Astrocyte (in vitro differentiated cells and primary cell): ENCODE results near the gene VAV2. TPM values are rescaled to one million over a fixed set of nuclear protein-coding genes. Genes with fewer than 3 reads are reported as not detected.

Source experiments
- DNase-seq: peaks from one replicate; pipeline ENCODE4 v3.0.0-alpha.2; 2010; ENCODE audit warnings: low read depth
- FAIRE-seq: peaks from 2 replicates; lab custom pipeline; 2011; peaks lifted over from hg19 to GRCh38; lab: Jason Lieb, UNC
- H2AFZ ChIP-seq: 2 replicates; pipeline ENCODE4 v1.6.0; 2012; ENCODE audit warnings: low read depth, low read length, inconsistent platforms
- H3K27ac ChIP-seq: 2 replicates; pipeline ENCODE4 v1.5.1; 2011; ENCODE audit warnings: low read depth, low read length, inconsistent platforms
- H3K27me3 ChIP-seq: 2 replicates; pipeline ENCODE4 v1.6.0; 2011; ENCODE audit warnings: low read length, inconsistent platforms; ENCODE audit not compliant: insufficient read depth
- H3K36me3 ChIP-seq: 2 replicates; pipeline ENCODE4 v1.5.1; 2011; ENCODE audit warnings: low read length, inconsistent platforms; ENCODE audit not compliant: insufficient read depth
- H3K4me1 ChIP-seq: 2 replicates; pipeline ENCODE4 v1.5.1; 2011; ENCODE audit warnings: low read length, inconsistent platforms; ENCODE audit not compliant: insufficient read depth
- H3K4me2 ChIP-seq: 2 replicates; pipeline ENCODE4 v1.6.0; 2012; ENCODE audit warnings: low read length, inconsistent platforms
- H3K4me3 ChIP-seq: 2 replicates; pipeline ENCODE4 v1.5.1; 2011; ENCODE audit warnings: low read depth, mild to moderate bottlenecking, low read length, inconsistent platforms; ENCODE audit not compliant: insufficient read depth
- H3K79me2 ChIP-seq: 2 replicates; pipeline ENCODE4 v1.6.0; 2012; ENCODE audit warnings: mild to moderate bottlenecking, low read length, inconsistent platforms; ENCODE audit not compliant: insufficient read depth
- H3K9ac ChIP-seq: 2 replicates; pipeline ENCODE4 v1.6.0; 2012; ENCODE audit warnings: mild to moderate bottlenecking, low read length, inconsistent platforms
- H3K9me3 ChIP-seq: 2 replicates; pipeline ENCODE4 v1.5.1; 2012; ENCODE audit warnings: low read depth, mild to moderate bottlenecking, low read length, inconsistent platforms; ENCODE audit not compliant: insufficient read depth
- H4K20me1 ChIP-seq: 2 replicates; pipeline ENCODE4 v1.6.0; 2012; ENCODE audit warnings: low read length, inconsistent platforms; ENCODE audit not compliant: insufficient read depth
- H3K27ac Mint-ChIP-seq: one replicate; pipeline ENCODE4 v1.8.0; 2021; ENCODE audit warnings: mild to moderate bottlenecking, mixed read lengths; ENCODE audit not compliant: unreplicated experiment
- H3K27me3 Mint-ChIP-seq: one replicate; pipeline ENCODE4 v1.8.0; 2021; ENCODE audit warnings: low read depth, mixed read lengths; ENCODE audit not compliant: unreplicated experiment
- H3K36me3 Mint-ChIP-seq: one replicate; pipeline ENCODE4 v1.8.0; 2021; ENCODE audit warnings: low read depth, mixed read lengths; ENCODE audit not compliant: unreplicated experiment
- H3K4me1 Mint-ChIP-seq: one replicate; pipeline ENCODE4 v1.8.0; 2021; ENCODE audit warnings: low read depth, mixed read lengths; ENCODE audit not compliant: unreplicated experiment
- H3K4me3 Mint-ChIP-seq: one replicate; pipeline ENCODE4 v1.8.0; 2021; ENCODE audit warnings: mild to moderate bottlenecking, moderate library complexity, mixed read lengths; ENCODE audit not compliant: unreplicated experiment
- H3K9me3 Mint-ChIP-seq: one replicate; pipeline ENCODE4 v1.8.0; 2021; ENCODE audit warnings: mild to moderate bottlenecking, mixed read lengths; ENCODE audit not compliant: unreplicated experiment
- EZH2 ChIP-seq: IDR thresholded peaks from 2 replicates; pipeline ENCODE4 v1.6.1; 2012; ENCODE audit warnings: mild to moderate bottlenecking, low read length, inconsistent platforms; ENCODE audit not compliant: insufficient read depth
- total RNA-seq: library from RNA; stranded (reverse); gene quantifications from 2 replicates; pipeline ENCODE4 v1.2.1, GENCODE V29; 2021
- TF ChIP-seq, protein P1 (sequence below): IDR thresholded peaks from 2 replicates; pipeline ENCODE4 v1.5.1; 2011; ENCODE audit warnings: low read depth, mild to moderate bottlenecking, inconsistent platforms, low read length, moderate library complexity; ENCODE audit not compliant: insufficient read depth

VAV2 gene
- total RNA-seq, 1 donor from 2014 or later = 36.5 TPM

DNA sequence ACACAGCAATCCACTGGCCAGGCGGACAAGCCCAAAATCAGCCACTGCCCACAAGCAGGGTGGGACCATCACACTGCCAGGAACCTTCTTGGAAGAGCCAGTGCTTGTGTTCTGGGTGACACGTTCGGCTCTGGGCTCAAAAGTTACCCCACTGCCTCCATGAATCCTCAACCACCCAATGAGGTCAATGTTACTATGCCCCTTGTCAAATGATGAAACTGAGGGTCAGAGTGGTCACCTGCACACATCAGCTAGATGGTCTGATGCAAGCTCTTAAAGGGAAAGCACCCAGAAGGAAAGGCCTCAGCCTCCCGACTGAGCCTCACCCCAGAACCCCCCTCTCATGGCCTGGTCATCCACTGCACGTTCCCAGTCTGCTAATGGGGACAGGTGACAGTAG lies 114.8 kb downstream of the VAV2 start:
- Mint-ChIP-seq H3K4me3 (no peak overlapping the region), H3K27ac (peak overlapping the region; percentile 34), H3K4me1 (peaks cover 43% of the 10 kb centered on the region), H3K9me3 (no peaks in the 10 kb centered on the region), H3K36me3 (peaks cover 7% of the 10 kb centered on the region), H3K27me3 (no peaks in the 10 kb centered on the region)
- no peak for TF ChIP-seq EZH2
- TF ChIP-seq, protein P1, sequence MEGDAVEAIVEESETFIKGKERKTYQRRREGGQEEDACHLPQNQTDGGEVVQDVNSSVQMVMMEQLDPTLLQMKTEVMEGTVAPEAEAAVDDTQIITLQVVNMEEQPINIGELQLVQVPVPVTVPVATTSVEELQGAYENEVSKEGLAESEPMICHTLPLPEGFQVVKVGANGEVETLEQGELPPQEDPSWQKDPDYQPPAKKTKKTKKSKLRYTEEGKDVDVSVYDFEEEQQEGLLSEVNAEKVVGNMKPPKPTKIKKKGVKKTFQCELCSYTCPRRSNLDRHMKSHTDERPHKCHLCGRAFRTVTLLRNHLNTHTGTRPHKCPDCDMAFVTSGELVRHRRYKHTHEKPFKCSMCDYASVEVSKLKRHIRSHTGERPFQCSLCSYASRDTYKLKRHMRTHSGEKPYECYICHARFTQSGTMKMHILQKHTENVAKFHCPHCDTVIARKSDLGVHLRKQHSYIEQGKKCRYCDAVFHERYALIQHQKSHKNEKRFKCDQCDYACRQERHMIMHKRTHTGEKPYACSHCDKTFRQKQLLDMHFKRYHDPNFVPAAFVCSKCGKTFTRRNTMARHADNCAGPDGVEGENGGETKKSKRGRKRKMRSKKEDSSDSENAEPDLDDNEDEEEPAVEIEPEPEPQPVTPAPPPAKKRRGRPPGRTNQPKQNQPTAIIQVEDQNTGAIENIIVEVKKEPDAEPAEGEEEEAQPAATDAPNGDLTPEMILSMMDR = no peak
- Histone ChIP-seq H3K4me2 (no peak overlapping the region), H2AFZ (no peak overlapping the region), H3K4me3 (no peak overlapping the region), H3K27me3 (no peaks in the 10 kb centered on the region), H3K9me3 (no peaks in the 10 kb centered on the region), H3K36me3 (no peaks in the 10 kb centered on the region), H4K20me1 (peaks cover 5% of the 10 kb centered on the region), H3K27ac (no peak overlapping the region), H3K4me1 (peaks cover 52% of the 10 kb centered on the region), H3K79me2 (peaks cover 82% of the 10 kb centered on the region), H3K9ac (no peak overlapping the region)
- FAIRE-seq = no peak
- no peak for DNase-seq

DNA sequence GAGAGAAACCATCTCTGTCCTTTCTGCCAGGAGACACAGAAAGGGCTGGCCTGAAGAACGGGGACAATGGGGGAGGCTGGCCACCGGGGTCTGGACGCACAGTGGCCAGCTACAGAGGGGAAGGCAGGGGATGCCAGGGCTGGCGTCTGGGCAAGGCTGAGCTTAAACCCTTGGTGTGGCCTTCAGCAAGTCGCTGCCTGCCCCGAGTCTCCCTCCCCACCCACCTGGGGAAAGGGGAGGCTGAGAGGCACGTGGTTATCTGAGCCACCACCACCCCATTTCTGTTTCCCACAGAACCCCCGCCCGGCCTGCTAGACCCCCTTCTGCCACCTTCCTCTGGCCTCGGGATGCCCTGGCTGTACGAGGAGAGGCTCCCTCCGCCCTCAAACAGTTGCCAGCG lies 115.3 kb downstream of the VAV2 start:
- Mint-ChIP-seq H3K27ac (no peak overlapping the region), H3K4me1 (peaks cover 39% of the 10 kb centered on the region), H3K4me3 (no peak overlapping the region), H3K9me3 (no peaks in the 10 kb centered on the region), H3K36me3 (peaks cover 7% of the 10 kb centered on the region), H3K27me3 (no peaks in the 10 kb centered on the region)
- Histone ChIP-seq H3K4me3 (no peak overlapping the region), H2AFZ (no peak overlapping the region), H3K27ac (no peak overlapping the region), H4K20me1 (peaks cover under 1% of the 10 kb centered on the region), H3K27me3 (no peaks in the 10 kb centered on the region), H3K9me3 (no peaks in the 10 kb centered on the region), H3K36me3 (no peaks in the 10 kb centered on the region), H3K79me2 (peaks cover 82% of the 10 kb centered on the region), H3K4me2 (no peak overlapping the region), H3K9ac (no peak overlapping the region), H3K4me1 (peaks cover 47% of the 10 kb centered on the region)
- DNase-seq (no peak), FAIRE-seq (no peak)
- TF ChIP-seq EZH2 = no peak
- TF ChIP-seq, protein P1 = no peak

DNA sequence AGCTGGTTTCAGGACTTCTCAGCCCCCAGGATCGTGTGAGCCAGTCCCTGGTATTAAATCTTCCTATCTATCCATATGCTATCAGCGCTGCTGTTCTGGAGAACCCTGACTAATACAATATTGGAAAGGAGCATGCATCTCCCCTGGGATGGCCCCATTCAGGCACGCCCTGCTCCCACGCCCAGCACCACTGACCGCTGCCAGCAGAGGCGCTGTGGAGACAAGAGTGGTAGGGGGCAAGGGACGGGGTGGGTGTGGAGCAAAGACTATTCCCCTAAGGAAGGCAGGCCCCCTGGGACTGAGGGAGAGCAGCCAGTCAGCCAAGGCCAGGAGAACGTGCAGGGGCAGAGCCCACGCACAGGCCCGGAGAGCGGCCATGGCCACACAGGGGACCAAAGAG lies 116.0 kb downstream of the VAV2 start:
- H3K36me3 Mint-ChIP-seq = peaks cover 7% of the 10 kb centered on the region
- H3K27me3 Mint-ChIP-seq = no peaks in the 10 kb centered on the region
- H3K27me3 ChIP-seq = no peaks in the 10 kb centered on the region
- no peaks in the 10 kb centered on the region for H3K36me3 ChIP-seq
- H2AFZ ChIP-seq = no peak overlapping the region
- no peak for TF ChIP-seq EZH2
- TF ChIP-seq, protein P1 = peak; percentile 7
- H3K9me3 Mint-ChIP-seq = no peaks in the 10 kb centered on the region
- peak overlapping the region; percentile 15 for H3K27ac ChIP-seq
- no peak for DNase-seq
- H3K9me3 ChIP-seq = no peaks in the 10 kb centered on the region
- FAIRE-seq = no peak
- no peaks in the 10 kb centered on the region for H4K20me1 ChIP-seq
- H3K4me3 ChIP-seq = no peak overlapping the region
- peaks cover 41% of the 10 kb centered on the region for H3K4me1 ChIP-seq
- peak overlapping the region; percentile 92 for H3K27ac Mint-ChIP-seq
- peaks cover 36% of the 10 kb centered on the region for H3K4me1 Mint-ChIP-seq
- H3K9ac ChIP-seq = no peak overlapping the region
- H3K4me2 ChIP-seq = no peak overlapping the region
- peak overlapping the region; percentile 27 for H3K4me3 Mint-ChIP-seq
- H3K79me2 ChIP-seq = peaks cover 82% of the 10 kb centered on the region
